ENCODE measurements around the gene STON2.

STON2 gene

DNA sequence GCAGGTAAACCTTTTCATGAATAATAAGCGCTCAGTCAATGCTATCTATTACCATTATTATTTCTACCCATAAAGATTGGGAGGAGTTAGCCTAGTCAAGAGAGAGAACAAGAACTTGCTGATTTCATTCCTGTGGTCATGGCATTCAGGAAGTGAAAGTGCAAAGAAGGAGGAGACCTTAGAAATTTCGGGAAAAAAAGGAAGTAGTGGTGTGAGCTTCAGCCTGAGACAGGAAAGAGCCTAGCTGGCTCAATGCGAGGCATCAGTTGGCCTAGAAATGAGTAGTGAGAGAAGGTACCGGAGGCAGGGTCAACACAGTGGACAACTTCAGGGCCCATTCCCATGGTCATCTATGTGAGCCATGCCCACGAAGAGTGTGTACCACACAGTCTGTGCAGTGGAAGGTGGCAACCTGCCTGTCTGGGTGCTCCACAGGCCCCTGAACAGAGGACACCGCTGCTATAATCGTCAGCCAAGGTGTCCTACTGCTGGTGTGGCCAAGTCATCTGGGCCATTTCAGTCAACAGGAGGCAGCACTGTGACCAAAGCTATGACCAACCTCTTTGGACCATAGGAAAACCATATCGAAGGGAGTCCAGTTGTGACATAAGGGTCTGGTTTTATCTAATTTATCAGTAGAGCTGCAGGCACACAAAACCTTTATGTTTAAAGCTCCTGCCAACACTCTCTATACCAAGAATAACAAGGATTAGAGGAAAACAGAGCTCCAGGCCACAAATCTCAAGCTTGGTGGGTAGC lies 16.2 kb upstream of the STON2 start:
- no peaks in the 10 kb centered on the region; the same call in 1 of the 2 replicates for H3K9me3 ChIP-seq (ENCODE audit: insufficient read depth, low read length)

DNA sequence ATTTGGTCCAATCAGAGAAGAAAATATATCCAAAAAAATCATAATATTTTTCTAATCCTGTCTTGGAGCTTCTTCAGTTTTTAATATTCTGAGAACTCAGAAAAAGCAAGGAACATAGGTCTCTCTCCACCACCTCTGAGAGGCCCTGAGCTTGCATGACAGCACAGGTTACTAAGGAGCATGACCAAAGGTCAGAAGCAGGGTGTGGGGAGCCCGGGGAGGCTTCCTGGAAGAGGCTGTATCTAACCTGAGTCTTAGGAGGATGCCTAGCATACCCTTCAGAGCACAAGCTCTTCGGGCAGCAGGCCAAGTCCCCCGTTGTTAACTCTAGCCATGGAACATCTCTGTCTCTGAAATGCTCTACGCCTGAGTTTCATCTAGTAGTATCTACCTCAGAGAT lies 15.7 kb upstream of the STON2 start:
- Histone ChIP-seq H3K4me1 (ENCODE audit: insufficient read depth, insufficient read length) (no peaks in the 10 kb centered on the region), H3K36me3 (ENCODE audit: insufficient read depth, insufficient read length, low read length) (no peaks in the 10 kb centered on the region), H3K4me3 (ENCODE audit: insufficient read length, low read depth) (no peak overlapping the region), H3K9ac (ENCODE audit: insufficient read length, low read depth) (no peak overlapping the region), H3K27me3 (ENCODE audit: insufficient read depth, insufficient read length) (no peaks in the 10 kb centered on the region), H3K9me3 (ENCODE audit: insufficient read depth, low read length) (no peaks in the 10 kb centered on the region; the same call in 1 of the 2 replicates)
- TF ChIP-seq ZNF274 (IDR thresholded peaks at IDR 0.05; ENCODE audit: low read depth, low read length) (no peak), SUZ12 (IDR thresholded peaks at IDR 0.05; ENCODE audit: extremely low read depth, insufficient read depth, insufficient read length) (no peak), YY1 (IDR thresholded peaks at IDR 0.05; ENCODE audit: insufficient read depth, insufficient read length) (no peak)
- DNase-seq (ENCODE audit: low read depth, low spot score), result no peak

More for the DNA sequence above, 16.2 kb upstream of the STON2 start:
- TF ChIP-seq ZNF274 (IDR thresholded peaks at IDR 0.05; ENCODE audit: low read depth, low read length) (no peak), SUZ12 (IDR thresholded peaks at IDR 0.05; ENCODE audit: extremely low read depth, insufficient read depth, insufficient read length) (no peak), YY1 (IDR thresholded peaks at IDR 0.05; ENCODE audit: insufficient read depth, insufficient read length) (no peak)
- Histone ChIP-seq H3K9ac (ENCODE audit: insufficient read length, low read depth) (no peak overlapping the region), H3K36me3 (ENCODE audit: insufficient read depth, insufficient read length, low read length) (no peaks in the 10 kb centered on the region), H3K27me3 (ENCODE audit: insufficient read depth, insufficient read length) (no peaks in the 10 kb centered on the region), H3K4me3 (ENCODE audit: insufficient read length, low read depth) (no peak overlapping the region), H3K4me1 (ENCODE audit: insufficient read depth, insufficient read length) (no peaks in the 10 kb centered on the region)
- no peak for DNase-seq (ENCODE audit: low read depth, low spot score)

DNA sequence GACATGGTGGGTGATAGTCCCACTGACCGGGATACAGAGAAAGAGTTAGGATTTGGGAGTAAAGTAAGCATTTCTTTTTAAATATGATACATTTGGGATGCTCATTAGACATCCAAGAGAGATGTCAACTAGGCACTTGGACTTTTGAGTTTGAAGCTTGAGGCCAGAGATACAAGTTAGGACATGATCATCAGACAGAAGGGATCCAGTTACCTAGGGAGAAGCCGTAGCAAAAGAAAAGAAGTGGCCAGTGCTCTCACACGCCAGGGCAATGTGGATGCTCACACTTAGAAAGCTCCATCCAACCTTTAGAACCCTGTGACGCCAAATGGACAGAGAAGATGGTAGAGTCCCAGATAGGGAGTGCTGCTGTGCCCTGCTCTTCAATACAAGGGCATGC lies 14.0 kb upstream of the STON2 start:
- DNase-seq (ENCODE audit: low read depth, low spot score), result no peak
- H3K4me1 ChIP-seq (ENCODE audit: insufficient read depth, insufficient read length), result no peaks in the 10 kb centered on the region
- no peak for TF ChIP-seq YY1 (IDR thresholded peaks at IDR 0.05; ENCODE audit: insufficient read depth, insufficient read length)
- TF ChIP-seq SUZ12 (IDR thresholded peaks at IDR 0.05; ENCODE audit: extremely low read depth, insufficient read depth, insufficient read length), result no peak
- no peak for TF ChIP-seq ZNF274 (IDR thresholded peaks at IDR 0.05; ENCODE audit: low read depth, low read length)
- no peaks in the 10 kb centered on the region for H3K36me3 ChIP-seq (ENCODE audit: insufficient read depth, insufficient read length, low read length)
- no peak overlapping the region for H3K9ac ChIP-seq (ENCODE audit: insufficient read length, low read depth)
- H3K4me3 ChIP-seq (ENCODE audit: insufficient read length, low read depth), result no peak overlapping the region
- H3K9me3 ChIP-seq (ENCODE audit: insufficient read depth, low read length), result no peaks in the 10 kb centered on the region; the same call in 1 of the 2 replicates
- no peaks in the 10 kb centered on the region for H3K27me3 ChIP-seq (ENCODE audit: insufficient read depth, insufficient read length)

DNA sequence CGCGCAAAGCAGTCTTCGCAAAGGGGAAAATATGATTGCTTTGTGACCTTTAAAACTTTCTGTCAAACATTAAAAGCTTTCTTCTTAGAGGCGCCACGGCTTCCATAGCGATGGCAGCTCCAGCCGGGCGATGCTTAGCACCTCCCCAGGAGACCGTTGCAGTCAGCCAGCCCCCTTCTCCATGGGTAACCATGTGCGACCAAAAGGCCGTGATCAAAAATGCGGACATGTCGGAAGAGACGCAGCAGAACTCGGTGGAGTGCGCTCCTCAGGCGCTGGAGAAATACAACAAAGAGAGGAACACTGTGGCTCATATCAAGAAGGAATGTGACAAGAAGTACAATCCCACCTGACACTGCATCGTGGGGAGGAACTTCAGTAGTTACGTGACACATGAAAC lies 12.7 kb upstream of the STON2 start:
- Histone ChIP-seq H3K4me3 (ENCODE audit: insufficient read length, low read depth) (no peak overlapping the region), H3K4me1 (ENCODE audit: insufficient read depth, insufficient read length) (no peaks in the 10 kb centered on the region), H3K36me3 (ENCODE audit: insufficient read depth, insufficient read length, low read length) (no peaks in the 10 kb centered on the region), H3K9me3 (ENCODE audit: insufficient read depth, low read length) (no peaks in the 10 kb centered on the region), H3K9ac (ENCODE audit: insufficient read length, low read depth) (no peak overlapping the region), H3K27me3 (ENCODE audit: insufficient read depth, insufficient read length) (no peaks in the 10 kb centered on the region)
- no peak for DNase-seq (ENCODE audit: low read depth, low spot score)
- TF ChIP-seq ZNF274 (IDR thresholded peaks at IDR 0.05; ENCODE audit: low read depth, low read length) (no peak), YY1 (IDR thresholded peaks at IDR 0.05; ENCODE audit: insufficient read depth, insufficient read length) (no peak), SUZ12 (IDR thresholded peaks at IDR 0.05; ENCODE audit: extremely low read depth, insufficient read depth, insufficient read length) (no peak)

DNA sequence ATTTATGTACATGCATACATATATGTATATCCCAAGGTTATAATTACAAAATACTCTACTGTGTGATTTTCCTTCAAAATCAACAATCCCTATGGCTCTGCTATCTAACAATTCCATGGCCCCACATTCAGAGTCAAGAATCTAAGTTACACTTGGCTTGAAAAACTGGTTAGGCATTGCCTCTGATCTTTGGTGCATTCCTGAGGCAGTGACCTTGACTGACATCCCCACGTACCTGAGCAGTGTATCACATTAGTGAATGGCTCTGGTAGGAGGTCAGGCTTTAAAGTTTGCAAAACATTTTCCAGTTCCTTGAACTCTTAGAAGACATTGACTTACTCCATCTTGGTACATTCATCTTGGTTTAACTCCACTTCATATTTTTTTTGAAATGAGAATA lies 8.5 kb upstream of the STON2 start:
- no peak overlapping the region for H3K4me3 ChIP-seq (ENCODE audit: insufficient read length, low read depth)
- no peaks in the 10 kb centered on the region for H3K36me3 ChIP-seq (ENCODE audit: insufficient read depth, insufficient read length, low read length)
- DNase-seq (ENCODE audit: low read depth, low spot score), result no peak
- no peaks in the 10 kb centered on the region for H3K9me3 ChIP-seq (ENCODE audit: insufficient read depth, low read length)
- TF ChIP-seq YY1 (IDR thresholded peaks at IDR 0.05; ENCODE audit: insufficient read depth, insufficient read length), result no peak
- no peak for TF ChIP-seq SUZ12 (IDR thresholded peaks at IDR 0.05; ENCODE audit: extremely low read depth, insufficient read depth, insufficient read length)
- TF ChIP-seq ZNF274 (IDR thresholded peaks at IDR 0.05; ENCODE audit: low read depth, low read length), result no peak
- no peak overlapping the region for H3K9ac ChIP-seq (ENCODE audit: insufficient read length, low read depth)
- H3K27me3 ChIP-seq (ENCODE audit: insufficient read depth, insufficient read length), result no peaks in the 10 kb centered on the region
- H3K4me1 ChIP-seq (ENCODE audit: insufficient read depth, insufficient read length), result no peaks in the 10 kb centered on the region

DNA sequence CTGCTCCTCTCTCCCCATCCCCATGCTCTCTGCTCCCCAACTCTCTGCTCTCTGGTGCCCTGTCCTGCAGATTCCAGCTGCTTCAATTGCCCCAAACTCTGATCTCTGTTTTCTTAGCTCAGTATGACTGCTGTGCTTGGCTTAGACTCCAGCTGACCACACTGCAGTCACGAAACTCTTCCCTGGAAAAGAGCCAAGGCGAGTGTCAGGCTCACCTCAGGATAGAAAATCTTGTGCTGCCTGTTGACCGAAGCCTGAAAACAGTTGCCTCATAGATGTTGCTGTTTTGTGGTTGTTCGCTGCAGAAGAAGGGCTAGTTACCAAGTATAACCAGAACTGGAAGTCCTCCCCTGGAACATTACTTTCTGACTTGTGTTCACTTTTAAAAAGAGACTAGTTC lies 6.7 kb upstream of the STON2 start:
- Histone ChIP-seq H3K36me3 (ENCODE audit: insufficient read depth, insufficient read length, low read length) (no peaks in the 10 kb centered on the region), H3K27me3 (ENCODE audit: insufficient read depth, insufficient read length) (no peaks in the 10 kb centered on the region), H3K4me3 (ENCODE audit: insufficient read length, low read depth) (no peak overlapping the region), H3K4me1 (ENCODE audit: insufficient read depth, insufficient read length) (peaks cover 4% of the 10 kb centered on the region), H3K9ac (ENCODE audit: insufficient read length, low read depth) (no peak overlapping the region), H3K9me3 (ENCODE audit: insufficient read depth, low read length) (no peaks in the 10 kb centered on the region)
- no peak for DNase-seq (ENCODE audit: low read depth, low spot score)
- TF ChIP-seq YY1 (IDR thresholded peaks at IDR 0.05; ENCODE audit: insufficient read depth, insufficient read length) (no peak), SUZ12 (IDR thresholded peaks at IDR 0.05; ENCODE audit: extremely low read depth, insufficient read depth, insufficient read length) (no peak), ZNF274 (IDR thresholded peaks at IDR 0.05; ENCODE audit: low read depth, low read length) (no peak)

DNA sequence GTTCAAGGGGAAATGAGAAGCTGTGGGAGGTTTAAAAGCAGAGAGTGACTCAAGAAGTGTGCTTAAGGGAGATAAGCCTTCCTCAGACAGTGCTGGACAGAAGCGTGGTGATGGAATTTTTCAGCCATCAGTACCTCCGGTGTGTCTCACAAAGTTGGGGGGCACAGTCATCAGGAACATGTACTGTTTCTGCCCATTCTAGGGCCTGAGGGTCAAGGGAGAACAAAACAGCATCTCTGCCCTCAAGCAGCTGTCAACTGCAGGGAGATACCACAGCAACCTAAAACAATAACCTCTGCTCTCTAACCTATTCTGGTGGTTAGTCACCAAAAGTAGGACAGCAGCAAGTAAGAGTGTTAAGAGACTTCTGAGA lies 2.0 kb upstream of the STON2 start:
- Histone ChIP-seq H3K36me3 (ENCODE audit: insufficient read depth, insufficient read length, low read length) (peaks cover 5% of the 10 kb centered on the region), H3K4me1 (ENCODE audit: insufficient read depth, insufficient read length) (peaks cover 4% of the 10 kb centered on the region), H3K9me3 (ENCODE audit: insufficient read depth, low read length) (peaks cover 7% of the 10 kb centered on the region; the same call in 1 of the 2 replicates), H3K4me3 (ENCODE audit: insufficient read length, low read depth) (no peak overlapping the region), H3K9ac (ENCODE audit: insufficient read length, low read depth) (no peak overlapping the region), H3K27me3 (ENCODE audit: insufficient read depth, insufficient read length) (no peaks in the 10 kb centered on the region)
- DNase-seq (ENCODE audit: low read depth, low spot score), result no peak
- TF ChIP-seq SUZ12 (IDR thresholded peaks at IDR 0.05; ENCODE audit: extremely low read depth, insufficient read depth, insufficient read length) (no peak), ZNF274 (IDR thresholded peaks at IDR 0.05; ENCODE audit: low read depth, low read length) (no peak), YY1 (IDR thresholded peaks at IDR 0.05; ENCODE audit: insufficient read depth, insufficient read length) (no peak)

All from NT2/D1 (cell line).